Keratinocyte (primary cell): Measurements from ENCODE around the gene LGR6. TPM values are rescaled to one million over a fixed set of nuclear protein-coding genes. Genes with fewer than 3 reads are reported as not detected.

Source experiments
- DNase-seq: peaks from one replicate; pipeline ENCODE4 v3.0.0-alpha.2; 2011; ENCODE audit warnings: low read depth, missing footprints, low spot score
- FAIRE-seq: peaks from 2 replicates; lab custom pipeline; 2011; peaks lifted over from hg19 to GRCh38; lab: Jason Lieb, UNC
- H2AFZ ChIP-seq: 2 replicates; pipeline ENCODE4 v1.6.0; 2012; ENCODE audit warnings: low read length, control low read depth, inconsistent platforms; ENCODE audit not compliant: control insufficient read depth
- H3K27ac ChIP-seq: 2 replicates; pipeline ENCODE4 v1.5.1; 2011; ENCODE audit warnings: low read length; ENCODE audit not compliant: control insufficient read depth, insufficient read depth
- H3K27me3 ChIP-seq: 3 replicates; pipeline ENCODE4 v1.6.0; 2011; ENCODE audit warnings: low read length; ENCODE audit not compliant: control insufficient read depth, insufficient read depth; ENCODE audit errors: extremely low read depth
- H3K36me3 ChIP-seq, 2 experiments: 2 replicates in 1 of 2; 3 replicates in 1 of 2; pipeline ENCODE4 v1.5.1; 2011; ENCODE audit warnings: low read length in 2 of 2, mild to moderate bottlenecking in 1 of 2; ENCODE audit not compliant: control insufficient read depth in 2 of 2, insufficient read depth in 2 of 2; ENCODE audit errors: extremely low read depth in 1 of 2
- H3K4me1 ChIP-seq: 3 replicates; pipeline ENCODE4 v1.5.1; 2011; ENCODE audit warnings: low read length; ENCODE audit not compliant: control insufficient read depth, insufficient read depth; ENCODE audit errors: extremely low read depth
- H3K4me2 ChIP-seq: 3 replicates; pipeline ENCODE4 v1.6.0; 2011; ENCODE audit warnings: low read depth, low read length; ENCODE audit not compliant: control insufficient read depth, insufficient read depth; ENCODE audit errors: extremely low read depth
- H3K4me3 ChIP-seq, 3 experiments: fragments of 200-600 bp in 1 of 3; sonication (generic) in 1 of 3; 2 replicates in 2 of 3; 3 replicates in 1 of 3; pipeline ENCODE4 v1.5.1; 2011 to 2016; ENCODE audit warnings: low read length in 3 of 3, mild to moderate bottlenecking in 3 of 3, control low read depth in 2 of 3, inconsistent platforms in 1 of 3, low read depth in 1 of 3, mixed read lengths in 1 of 3, mixed run types in 1 of 3, moderate library complexity in 1 of 3; ENCODE audit not compliant: control insufficient read depth in 2 of 3, insufficient read depth in 2 of 3; ENCODE audit errors: extremely low read depth in 1 of 3
- H3K79me2 ChIP-seq: 2 replicates; pipeline ENCODE4 v1.6.0; 2012; ENCODE audit warnings: low read length; ENCODE audit not compliant: control insufficient read depth, insufficient read depth
- H3K9ac ChIP-seq: 3 replicates; pipeline ENCODE4 v1.6.0; 2011; ENCODE audit warnings: low read length; ENCODE audit not compliant: control insufficient read depth, insufficient read depth; ENCODE audit errors: extremely low read depth
- H3K9me1 ChIP-seq: 3 replicates; pipeline ENCODE4 v1.6.0; 2011; ENCODE audit warnings: low read length; ENCODE audit not compliant: control insufficient read depth, insufficient read depth; ENCODE audit errors: extremely low read depth
- H3K9me3 ChIP-seq: 2 replicates; pipeline ENCODE4 v1.5.1; 2012; ENCODE audit warnings: low read depth, low read length; ENCODE audit not compliant: control insufficient read depth
- H4K20me1 ChIP-seq: 3 replicates; pipeline ENCODE4 v1.6.0; 2011; ENCODE audit warnings: low read length; ENCODE audit not compliant: control insufficient read depth, insufficient read depth; ENCODE audit errors: extremely low read depth
- EZH2 ChIP-seq: IDR thresholded peaks from one replicate; pipeline ENCODE4 v1.6.1; 2012; ENCODE audit warnings: inconsistent platforms, mild to moderate bottlenecking, low read length, moderate library complexity
- dilution Hi-C: fragments of 300-500 bp; cut with MboI; formaldehyde crosslinking; loops from one replicate; pipeline ENCODE4 v1.7.0; 2020; ENCODE audit warnings: low sequenced_read_pairs; ENCODE audit not compliant: extremely low pct_ligation_motif_present
- polyA plus RNA-seq, 5 experiments: library from polyadenylated mRNA; depleted of rRNA in 3 of 5; stranded (reverse) in 3 of 5; stranded (forward) in 1 of 5; unstranded in 1 of 5; fragments of >200 nt; gene quantifications; 1 replicate in 1 of 5; 2 replicates in 3 of 5; 3 replicates in 1 of 5; pipeline versions ENCODE4 v1.2.1 to v1.2.3, GENCODE V29; 2011 to 2012; ENCODE audit warnings: missing spikeins in 2 of 5, low read depth in 1 of 5, low replicate concordance in 1 of 5
- TF ChIP-seq, protein P1 (sequence below), 3 experiments: IDR thresholded peaks in 1 of 3; conservative IDR thresholded peaks in 1 of 3; optimal IDR thresholded peaks in 1 of 3; 2 replicates in 2 of 3; 3 replicates in 1 of 3; pipeline versions ENCODE3 to v1.5.1; 2011; ENCODE audit warnings: low read length in 3 of 3, mild to moderate bottlenecking in 3 of 3, moderate library complexity in 2 of 3, control low read depth in 1 of 3, inconsistent platforms in 1 of 3; ENCODE audit not compliant: insufficient read depth in 2 of 3; ENCODE audit errors: extremely low read depth in 1 of 3

LGR6 gene
- polyA plus RNA-seq, 1 donor (not counting 4 experiments of a cell fraction or from before 2014, with no cell fraction given) = 0.42 TPM

DNA sequence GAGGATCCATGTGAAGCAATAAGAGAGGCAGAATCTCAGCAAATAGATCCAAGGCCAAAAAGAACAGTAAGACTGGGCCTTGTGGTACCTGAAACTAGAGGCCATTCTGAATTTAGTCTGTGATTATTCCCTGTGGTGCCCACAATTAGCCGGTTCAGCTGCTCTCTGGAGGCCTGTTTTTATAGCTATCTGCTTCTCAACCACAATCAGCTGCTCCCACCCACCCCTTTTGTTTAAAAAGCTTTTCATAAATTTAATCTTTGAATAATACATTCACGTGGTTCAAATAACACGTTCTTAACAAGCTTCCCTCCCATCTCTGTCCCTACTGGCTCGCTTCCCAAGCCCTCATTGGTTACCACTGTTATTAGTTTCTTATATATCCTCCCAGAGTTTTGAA is 130.1 kb downstream of the LGR6 start:
- no peak for TF ChIP-seq EZH2
- TF ChIP-seq, protein P1, sequence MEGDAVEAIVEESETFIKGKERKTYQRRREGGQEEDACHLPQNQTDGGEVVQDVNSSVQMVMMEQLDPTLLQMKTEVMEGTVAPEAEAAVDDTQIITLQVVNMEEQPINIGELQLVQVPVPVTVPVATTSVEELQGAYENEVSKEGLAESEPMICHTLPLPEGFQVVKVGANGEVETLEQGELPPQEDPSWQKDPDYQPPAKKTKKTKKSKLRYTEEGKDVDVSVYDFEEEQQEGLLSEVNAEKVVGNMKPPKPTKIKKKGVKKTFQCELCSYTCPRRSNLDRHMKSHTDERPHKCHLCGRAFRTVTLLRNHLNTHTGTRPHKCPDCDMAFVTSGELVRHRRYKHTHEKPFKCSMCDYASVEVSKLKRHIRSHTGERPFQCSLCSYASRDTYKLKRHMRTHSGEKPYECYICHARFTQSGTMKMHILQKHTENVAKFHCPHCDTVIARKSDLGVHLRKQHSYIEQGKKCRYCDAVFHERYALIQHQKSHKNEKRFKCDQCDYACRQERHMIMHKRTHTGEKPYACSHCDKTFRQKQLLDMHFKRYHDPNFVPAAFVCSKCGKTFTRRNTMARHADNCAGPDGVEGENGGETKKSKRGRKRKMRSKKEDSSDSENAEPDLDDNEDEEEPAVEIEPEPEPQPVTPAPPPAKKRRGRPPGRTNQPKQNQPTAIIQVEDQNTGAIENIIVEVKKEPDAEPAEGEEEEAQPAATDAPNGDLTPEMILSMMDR (optimal IDR thresholded peaks at IDR 0.05 in 1 of 3, IDR thresholded peaks at IDR 0.05 in 1 of 3, conservative IDR thresholded peaks at IDR 0.05 in 1 of 3; ENCODE audit: extremely low read depth in 1 of 3, insufficient read depth in 2 of 3, low read length in 3 of 3) = no peak
- dilution Hi-C loops = no loop called here
- no peak for FAIRE-seq

DNA sequence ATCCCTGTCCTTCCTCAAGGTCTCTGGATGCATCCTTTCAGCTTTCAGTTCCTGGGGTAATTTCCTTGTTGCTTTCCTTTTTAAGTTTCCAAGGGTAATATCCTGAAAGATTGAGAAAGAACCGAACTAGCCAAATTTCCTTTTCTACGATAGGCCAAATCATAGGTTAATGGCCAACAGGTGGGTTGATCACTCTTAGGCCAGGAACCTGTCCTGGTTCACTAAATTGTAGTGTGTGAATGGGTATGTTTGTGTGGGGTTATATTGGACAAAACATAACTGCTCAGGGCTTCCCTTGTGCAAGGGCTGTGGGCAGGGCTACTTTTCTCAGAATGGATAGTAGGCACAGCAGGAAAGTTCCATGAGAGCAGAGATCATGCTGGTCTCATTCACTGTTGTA is 131.0 kb downstream of the LGR6 start:
- DNase-seq = no peak
- no peak for TF ChIP-seq EZH2
- TF ChIP-seq, protein P1 (optimal IDR thresholded peaks at IDR 0.05 in 1 of 3, IDR thresholded peaks at IDR 0.05 in 1 of 3, conservative IDR thresholded peaks at IDR 0.05 in 1 of 3; ENCODE audit: extremely low read depth in 1 of 3, insufficient read depth in 2 of 3, low read length in 3 of 3) = no peak
- no peaks in the 10 kb centered on the region for H3K27me3 ChIP-seq
- H2AFZ ChIP-seq = no peak overlapping the region
- H3K4me1 ChIP-seq = no peaks in the 10 kb centered on the region
- no peak overlapping the region for H3K27ac ChIP-seq
- H4K20me1 ChIP-seq = no peaks in the 10 kb centered on the region
- no peak for FAIRE-seq
- no peaks in the 10 kb centered on the region for H3K79me2 ChIP-seq
- H3K36me3 ChIP-seq = no peaks in the 10 kb centered on the region
- no peak overlapping the region for H3K4me2 ChIP-seq
- H3K9me3 ChIP-seq = no peaks in the 10 kb centered on the region
- H3K9ac ChIP-seq = no peak overlapping the region
- dilution Hi-C loops = no loop called here
- H3K9me1 ChIP-seq = no peaks in the 10 kb centered on the region
- H3K4me3 ChIP-seq = no peak overlapping the region

More for the DNA sequence above, 130.1 kb downstream of the LGR6 start:
- Histone ChIP-seq H3K9me3 (no peaks in the 10 kb centered on the region), H3K27me3 (no peaks in the 10 kb centered on the region), H3K4me1 (no peaks in the 10 kb centered on the region), H3K4me3 (no peak overlapping the region), H3K27ac (no peak overlapping the region), H3K36me3 (no peaks in the 10 kb centered on the region), H4K20me1 (no peaks in the 10 kb centered on the region), H3K4me2 (no peak overlapping the region), H3K79me2 (no peaks in the 10 kb centered on the region), H3K9me1 (no peaks in the 10 kb centered on the region), H3K9ac (no peak overlapping the region), H2AFZ (no peak overlapping the region)
- DNase-seq = no peak
